GM19351 (cell line): ENCODE data around the gene ZNF641.
"Not testable (repeated sequence)": the region's sequence is repeated elsewhere in the genome, so short reads cannot be mapped to it uniquely, and the experiment has no call there.

Source experiments
- ATAC-seq: cut with Tn5 transposase; IDR thresholded peaks from one replicate; pipeline ENCODE4 v1.9.1; 2021; ENCODE audit warnings: mild to moderate bottlenecking, moderate library complexity; ENCODE audit not compliant: unreplicated experiment

The ZNF641 gene

GRCh38 chr12:48336061-48336460 lies 14.7 kb downstream of the ZNF641 start:
- no peak for ATAC-seq

- ATAC-seq = no peak
These were observed 15.9 kb downstream of the ZNF641 start for GRCh38 chr12:48334808-48335207.

- ATAC-seq = not testable (repeated sequence)
These were observed 17.0 kb downstream of the ZNF641 start for GRCh38 chr12:48333680-48334079.

- ATAC-seq = no peak
These were observed 19.3 kb downstream of the ZNF641 start for GRCh38 chr12:48331399-48331798.

GRCh38 chr12:48329199-48329939 lies 21.4 kb downstream of the ZNF641 start:
- no peak for ATAC-seq

- no peak for ATAC-seq
These were observed 34.2 kb downstream of the ZNF641 start for GRCh38 chr12:48316491-48316890.

GRCh38 chr12:48311313-48311712 lies 39.4 kb downstream of the ZNF641 start:
- no peak for ATAC-seq

- ATAC-seq = no peak
These were observed 43.5 kb downstream of the ZNF641 start for GRCh38 chr12:48307269-48307668.

- ATAC-seq = no peak
These were observed 45.5 kb downstream of the ZNF641 start for GRCh38 chr12:48305190-48305589.

GRCh38 chr12:48302161-48302911 lies 48.4 kb downstream of the ZNF641 start:
- ATAC-seq = no peak

- no peak for ATAC-seq
These were observed 49.9 kb downstream of the ZNF641 start for GRCh38 chr12:48300774-48301173.

- no peak for ATAC-seq
These were observed 54.0 kb downstream of the ZNF641 start for GRCh38 chr12:48296586-48297282.

- ATAC-seq = no peak
These were observed 58.7 kb downstream of the ZNF641 start for GRCh38 chr12:48292040-48292439.

GRCh38 chr12:48291511-48291910 lies 59.2 kb downstream of the ZNF641 start:
- no peak for ATAC-seq

GRCh38 chr12:48288387-48289268 lies 62.1 kb downstream of the ZNF641 start:
- ATAC-seq = no peak
